ENCODE data around the gene IFITM10.
A peak's percentile ranks its signal among the peaks of the same experiment; 100 is the strongest.

Gene IFITM10

GRCh38 chr11:1736447-1736992, 13.9 kb downstream of the IFITM10 start:
- no peak for DNase-seq

DNA sequence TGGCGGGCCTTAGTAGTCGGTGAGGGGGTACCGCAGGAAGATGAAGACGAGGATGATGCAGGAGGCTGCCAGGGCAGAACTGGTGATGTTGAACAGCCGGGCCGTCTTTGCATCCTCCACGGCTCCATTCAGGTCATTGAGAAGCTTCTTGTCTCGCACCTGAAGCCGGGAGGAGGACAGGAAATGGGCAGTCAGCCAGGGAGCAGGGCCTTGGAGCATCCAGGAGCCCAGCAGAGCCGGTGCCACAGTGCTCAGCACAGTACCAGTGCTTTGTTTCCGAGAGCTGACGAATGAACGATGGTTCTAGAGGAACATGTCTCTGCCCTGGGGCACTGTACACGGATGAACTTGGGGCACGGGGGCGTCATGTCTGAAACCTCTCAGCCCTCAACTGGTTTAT, 15.1 kb downstream of the IFITM10 start:
- no peak for DNase-seq

- DNase-seq, result no peak
Measured at GRCh38 chr11:1734641-1735081, 15.7 kb downstream of the IFITM10 start.

DNA sequence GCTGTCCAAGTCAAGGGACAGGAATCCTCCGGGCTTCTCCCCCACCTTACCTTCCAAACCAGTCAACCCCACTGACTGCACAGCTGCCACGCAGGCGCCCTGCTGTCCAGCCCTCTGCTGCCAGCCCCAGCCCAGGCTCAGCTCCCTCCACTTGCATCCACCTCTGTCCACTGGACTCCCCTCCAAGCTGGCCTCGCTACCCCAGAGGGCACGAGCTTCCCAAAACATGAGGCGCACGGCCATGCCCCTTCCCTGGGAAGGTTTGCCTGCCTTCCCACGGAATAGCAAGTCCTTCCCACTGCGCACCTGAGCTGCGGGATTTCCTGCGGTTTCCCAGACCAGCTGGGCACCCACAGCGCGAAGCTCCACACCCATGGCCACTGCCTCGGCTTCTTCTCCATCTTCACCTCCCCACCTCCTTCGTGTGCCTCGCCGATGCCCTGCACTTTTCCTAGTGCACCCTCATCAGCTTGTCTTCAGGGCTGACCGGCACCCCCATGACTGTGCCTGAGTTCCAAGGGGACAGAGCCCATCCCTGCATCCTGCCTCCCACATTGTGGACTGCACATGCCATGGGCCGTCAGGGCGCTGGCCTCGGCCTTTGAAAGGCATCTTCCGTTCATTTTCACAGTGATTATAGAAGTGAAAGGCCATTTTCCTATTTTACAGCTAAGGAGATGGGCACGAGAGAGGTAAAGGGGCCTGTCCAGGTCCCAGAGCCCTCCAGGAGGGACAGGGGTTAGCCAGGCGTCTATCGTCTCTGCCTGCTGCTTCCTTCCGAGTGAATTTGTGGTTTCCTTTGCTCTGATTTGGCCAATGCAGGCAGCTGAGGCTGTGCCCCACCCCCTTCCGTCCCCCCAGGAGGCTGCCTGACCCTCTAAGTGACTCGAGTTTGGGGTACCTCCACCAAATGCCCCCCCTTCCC, 16.4 kb downstream of the IFITM10 start:
- DNase-seq, result no peak

- no peak for DNase-seq
Measured at GRCh38 chr11:1733009-1733715, 17.2 kb downstream of the IFITM10 start.

DNA sequence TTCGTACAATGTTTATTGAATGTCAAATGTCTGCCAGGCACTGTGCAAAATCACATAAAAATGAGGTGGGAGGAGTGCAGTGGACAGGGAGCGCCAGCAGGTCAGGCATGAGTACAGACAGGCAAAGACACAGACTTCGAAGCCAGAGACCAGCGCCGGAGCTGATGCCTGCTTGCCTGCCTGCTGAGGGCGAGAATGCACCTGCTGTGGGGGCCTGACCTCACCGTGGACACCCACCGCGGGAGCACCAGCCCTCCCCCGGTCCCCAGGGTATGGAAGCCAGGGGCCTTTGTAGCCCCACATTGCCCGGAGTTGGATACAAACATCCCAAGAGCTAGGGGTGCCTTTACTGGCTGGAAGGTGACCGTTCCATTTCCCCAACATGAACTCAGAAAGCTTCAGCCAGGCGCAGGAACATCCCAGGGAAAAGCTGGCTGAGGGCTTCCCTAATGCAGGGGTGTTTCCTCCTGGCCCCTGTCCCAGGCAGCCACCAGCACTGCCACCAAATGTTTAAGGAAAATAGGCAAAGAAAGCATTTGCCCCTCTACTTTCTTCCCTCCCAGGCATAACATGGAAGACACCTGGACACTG, 17.9 kb downstream of the IFITM10 start:
- no peak for DNase-seq

DNA sequence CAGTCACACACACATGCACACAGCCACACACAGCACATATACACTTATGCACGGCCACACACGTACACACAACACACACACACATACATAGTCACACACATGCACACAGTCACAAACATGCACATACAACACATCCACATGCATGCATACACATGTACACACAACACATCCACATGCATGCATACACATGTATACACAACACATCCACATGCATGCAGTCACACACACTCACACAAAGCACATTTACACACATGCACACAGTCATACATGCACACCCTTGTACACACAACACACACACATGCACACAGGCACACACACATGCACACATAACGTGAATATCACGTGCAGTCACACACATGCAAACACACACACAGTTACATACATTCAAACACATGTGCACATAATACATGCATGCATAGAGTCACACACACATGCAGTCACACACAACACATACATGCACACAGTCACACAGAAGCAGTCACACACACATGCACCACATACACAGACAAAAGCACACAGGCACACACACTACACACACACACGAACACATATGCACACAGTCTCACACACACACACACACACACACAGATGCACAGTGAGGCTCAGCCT, 18.8 kb downstream of the IFITM10 start:
- DNase-seq, result no peak

DNA sequence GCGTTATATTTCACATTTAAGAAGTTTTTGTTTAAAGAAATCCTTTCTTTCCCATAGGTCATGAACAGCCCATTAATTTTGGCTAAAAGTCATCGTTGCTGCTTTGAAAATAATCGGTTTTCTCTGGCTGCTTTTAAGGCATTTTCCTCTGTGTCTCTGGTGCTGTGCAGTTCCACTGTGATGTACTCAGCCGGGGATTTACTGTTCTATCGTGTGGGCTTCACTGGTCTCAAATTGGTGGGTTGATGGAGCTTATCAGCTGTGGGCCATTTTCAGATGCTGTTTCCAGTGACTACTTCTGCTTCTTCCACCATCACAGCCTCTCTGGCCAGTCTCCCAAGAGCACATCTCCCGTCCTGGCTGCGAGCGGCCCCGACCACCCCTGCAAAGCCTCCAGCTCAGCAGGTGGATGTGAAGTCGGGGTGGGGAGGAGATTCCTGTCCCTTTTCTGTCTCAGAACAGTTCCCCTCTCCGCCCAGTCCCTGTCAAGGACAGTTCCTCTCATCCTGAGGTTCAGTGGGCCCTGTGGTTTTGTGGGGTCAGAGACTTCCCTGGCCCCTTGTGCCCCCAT, 20.3 kb downstream of the IFITM10 start:
- DNase-seq, result no peak

- DNase-seq, result peak; percentile 25
Measured at GRCh38 chr11:1729692-1730011, 20.7 kb downstream of the IFITM10 start.

DNA sequence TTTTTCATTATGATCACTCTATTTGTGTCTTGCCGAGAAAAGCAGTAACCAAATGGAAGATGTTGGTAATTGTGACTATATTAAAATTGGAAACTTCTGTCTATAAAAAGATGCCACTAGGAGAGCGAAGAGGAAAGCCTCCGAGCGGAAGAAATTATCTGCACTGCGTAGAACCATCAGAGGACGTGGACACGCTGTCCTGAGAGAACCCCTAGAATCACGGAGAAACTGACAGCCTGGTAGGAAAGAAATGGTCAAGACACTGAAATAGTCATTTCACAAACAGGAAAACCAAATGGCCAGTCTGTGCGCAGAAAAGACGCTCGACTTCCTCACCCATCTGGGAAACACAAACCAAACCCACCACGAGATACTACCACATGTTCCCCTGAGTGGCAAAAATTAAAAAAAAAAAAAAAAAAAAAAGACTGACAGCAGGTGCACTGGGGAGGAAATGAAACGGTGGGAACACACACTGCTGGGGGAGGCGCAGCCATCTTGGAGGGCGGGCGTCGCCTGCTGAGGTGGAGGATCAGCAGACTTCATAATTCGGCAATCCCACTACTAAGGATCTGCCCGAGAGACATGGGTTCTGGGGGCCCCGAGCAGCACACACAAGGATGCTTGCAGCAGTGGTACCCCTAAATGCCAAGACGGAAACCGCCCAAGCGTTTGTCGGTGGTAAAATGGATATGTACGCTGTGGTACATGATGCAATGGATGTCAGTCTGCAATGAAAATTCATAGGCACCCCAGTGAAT, 21.3 kb downstream of the IFITM10 start:
- no peak for DNase-seq

DNA sequence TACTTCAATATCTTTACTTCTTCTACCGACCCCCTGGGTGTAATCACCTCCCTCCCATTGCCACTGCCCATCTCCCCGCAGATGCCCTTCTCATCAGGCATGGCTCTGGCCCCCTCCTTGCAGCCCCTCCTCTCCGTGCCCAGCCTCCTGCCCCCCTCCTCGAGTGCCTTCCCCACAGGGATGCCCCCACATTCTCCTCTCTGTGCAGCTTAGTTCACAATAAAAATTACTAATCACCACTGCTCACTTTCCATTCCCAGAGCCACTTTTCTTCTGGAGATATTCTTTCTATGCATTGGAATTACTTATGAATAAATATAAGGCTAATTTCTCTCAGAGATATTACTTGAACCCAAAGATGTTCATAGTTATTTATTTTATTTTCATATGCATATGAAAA, 22.1 kb downstream of the IFITM10 start:
- no peak for DNase-seq

DNA sequence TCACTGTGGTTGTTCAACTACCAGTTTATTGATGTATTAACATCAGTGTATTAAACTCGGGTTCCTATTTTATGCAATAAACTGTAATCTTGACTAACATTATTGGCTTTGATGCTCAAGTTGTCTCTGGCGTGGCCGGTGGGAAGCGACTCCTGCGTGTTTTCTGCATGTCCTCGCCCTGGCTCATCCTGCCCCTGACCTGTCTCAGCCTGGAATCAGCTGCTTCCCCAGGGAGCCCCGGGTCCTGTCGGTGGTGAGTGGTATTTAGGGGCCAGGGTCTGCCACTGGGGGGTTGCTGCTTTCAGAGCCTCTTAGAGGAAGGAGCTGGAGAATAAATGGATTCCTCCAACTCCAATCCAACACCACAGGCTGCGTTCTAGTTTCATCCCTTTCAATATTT, 22.5 kb downstream of the IFITM10 start:
- DNase-seq, result no peak

GRCh38 chr11:1727096-1727690, 23.2 kb downstream of the IFITM10 start:
- no peak for DNase-seq

GRCh38 chr11:1719781-1720180, 30.6 kb downstream of the IFITM10 start:
- DNase-seq, result no peak

DNA sequence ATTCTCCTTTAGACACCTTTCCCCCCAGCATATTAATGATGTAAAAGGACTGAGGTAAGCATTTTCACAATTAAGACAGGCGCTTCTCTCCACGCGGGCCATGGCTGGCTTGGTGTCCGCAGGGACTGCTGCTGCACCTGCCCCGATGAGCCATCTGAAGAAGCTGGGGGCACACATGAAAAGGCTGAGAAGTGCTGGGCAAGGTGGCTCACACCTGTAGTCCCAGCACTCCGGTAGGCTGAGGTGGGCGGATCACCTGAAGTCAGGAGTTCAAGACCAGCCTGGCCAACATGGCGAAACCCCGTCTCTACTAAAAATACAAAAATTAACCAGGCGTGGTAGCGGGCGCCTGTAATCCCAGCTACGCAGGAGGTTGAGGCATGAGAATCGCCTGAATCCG, 32.1 kb downstream of the IFITM10 start:
- no peak for DNase-seq

- no peak for DNase-seq
Measured at GRCh38 chr11:1717745-1718144, 32.6 kb downstream of the IFITM10 start.

GRCh38 chr11:1714908-1715885, 35.2 kb downstream of the IFITM10 start:
- no peak for DNase-seq

DNA sequence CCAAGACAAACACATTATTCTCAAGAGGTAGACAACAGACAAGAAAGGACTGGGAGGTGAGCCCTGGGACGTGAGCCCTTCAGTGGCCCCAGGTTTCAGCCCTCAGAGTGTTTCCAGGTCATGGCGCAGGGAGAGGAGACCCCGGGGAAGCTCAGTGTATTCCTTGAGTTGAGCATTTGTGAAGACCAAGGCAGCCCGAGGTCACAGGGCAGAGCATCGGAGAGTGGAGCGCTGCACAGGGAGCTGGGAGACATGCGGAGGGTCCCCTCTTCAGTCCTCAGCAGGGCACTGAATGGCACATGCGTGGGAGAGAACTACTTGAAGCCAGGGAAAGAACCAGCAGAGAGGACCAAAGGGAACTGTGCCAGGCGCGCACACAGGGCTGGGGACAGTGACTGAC, 41.7 kb downstream of the IFITM10 start:
- no peak for DNase-seq

- DNase-seq, result no peak
Measured at GRCh38 chr11:1707751-1708150, 42.6 kb downstream of the IFITM10 start.

All from fibroblast of skin of abdomen (primary cell).